H1 (cell line): Measurements from ENCODE around the gene PLA2R1. TPM values are rescaled to one million over a fixed set of nuclear protein-coding genes. Genes with fewer than 3 reads are reported as not detected.

ENCODE experiments used
- CBX5 ChIP-seq: fragments of 300-800, 300-1000 bp; sonication (generic); IDR thresholded peaks from 2 replicates; pipeline ENCODE4 v1.7.1; 2016; ENCODE audit warnings: antibody characterized with exemption, low read length, low read depth
- CHD2 ChIP-seq: IDR thresholded peaks from 2 replicates; pipeline ENCODE4 v1.6.1; 2012; ENCODE audit warnings: low read length, improper control_type of control experiment
- E2F6 ChIP-seq: IDR thresholded peaks from 2 replicates; pipeline ENCODE4 v1.6.1; 2012; ENCODE audit warnings: inconsistent platforms
- EGR1 ChIP-seq: IDR thresholded peaks from 2 replicates; pipeline ENCODE4 v1.6.1; 2011; ENCODE audit warnings: low read depth, low read length, borderline replicate concordance
- SUZ12 ChIP-seq: fragments of 200-600 bp; sonication (generic); IDR thresholded peaks from 2 replicates; pipeline ENCODE4 v1.6.1; 2012; ENCODE audit warnings: mild to moderate bottlenecking, inconsistent platforms, low read length, moderate library complexity, mixed read lengths
- USF2 ChIP-seq: IDR thresholded peaks from 2 replicates; pipeline ENCODE4 v1.6.1; 2011; ENCODE audit warnings: low read length, improper control_type of control experiment
- polyA plus RNA-seq, 7 experiments: library from polyadenylated mRNA; depleted of rRNA in 3 of 7; stranded (reverse) in 5 of 7; unstranded in 2 of 7; fragments of >200 nt in 5 of 7; fragments of 200-250 nt in 2 of 7; gene quantifications; 1 replicate in 5 of 7; 2 replicates in 1 of 7; 4 replicates in 1 of 7; pipeline versions ENCODE4 v1.2.1 to v1.2.3, GENCODE V29; 2011 to 2013; ENCODE audit warnings: missing spikeins in 2 of 7, mixed read lengths in 2 of 7
- total RNA-seq: library from RNA; stranded (reverse); fragmentation: NEBNext Ultra II Directional; extraction: Animal tissue kit (Norgen Biotek cat#: 25700); gene quantifications from 2 replicates; pipeline ENCODE4 v1.2.1, GENCODE V29; 2021
- TF ChIP-seq, protein P1 (sequence below): IDR thresholded peaks from 2 replicates; pipeline ENCODE4 v1.6.1; 2012; ENCODE audit warnings: low read length, inconsistent platforms

Gene PLA2R1
- total and polyA plus RNA-seq, 2 of the 8 experiments (the other 6 are each of a cell fraction or from before 2014, with no cell fraction given), result 0.65 to 1.5 TPM

- no peak for TF ChIP-seq EGR1
- TF ChIP-seq USF2, result no peak
- TF ChIP-seq CBX5, result no peak
- TF ChIP-seq, protein P1, sequence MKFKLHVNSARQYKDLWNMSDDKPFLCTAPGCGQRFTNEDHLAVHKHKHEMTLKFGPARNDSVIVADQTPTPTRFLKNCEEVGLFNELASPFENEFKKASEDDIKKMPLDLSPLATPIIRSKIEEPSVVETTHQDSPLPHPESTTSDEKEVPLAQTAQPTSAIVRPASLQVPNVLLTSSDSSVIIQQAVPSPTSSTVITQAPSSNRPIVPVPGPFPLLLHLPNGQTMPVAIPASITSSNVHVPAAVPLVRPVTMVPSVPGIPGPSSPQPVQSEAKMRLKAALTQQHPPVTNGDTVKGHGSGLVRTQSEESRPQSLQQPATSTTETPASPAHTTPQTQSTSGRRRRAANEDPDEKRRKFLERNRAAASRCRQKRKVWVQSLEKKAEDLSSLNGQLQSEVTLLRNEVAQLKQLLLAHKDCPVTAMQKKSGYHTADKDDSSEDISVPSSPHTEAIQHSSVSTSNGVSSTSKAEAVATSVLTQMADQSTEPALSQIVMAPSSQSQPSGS, result no peak
- TF ChIP-seq SUZ12, result no peak
- TF ChIP-seq CHD2, result no peak
- no peak for TF ChIP-seq E2F6
Measured at GRCh38 chr2:159995038-159995437, 67.4 kb downstream of the PLA2R1 start (continued).
